GM12878 (cell line): Measurements from ENCODE around the gene CA10. TPM values are rescaled to one million over a fixed set of nuclear protein-coding genes. Genes with fewer than 3 reads are reported as not detected.

Source experiments
- ATAC-seq: fragments of 200-7000 bp; cut with Tn5 transposase; 3 replicates; pipeline ENCODE4 v1.9.1; 2020; ENCODE audit warnings: mild to moderate bottlenecking, moderate library complexity
- BruUV-seq: library from RNA; stranded (reverse); fragments of 400-500 nt; replicated peaks from 2 replicates; lab custom pipeline; 2021; lab: Mats Ljungman, UMichigan
- CTCF ChIA-PET: fragments of 300-600 bp; sonication (Branson Sonifier 250); formaldehyde crosslinking; extraction: SDS; loops from one replicate; lab custom pipeline; 2021; ENCODE audit warnings: inconsistent platforms; lab: Yijun Ruan, JAX
- POLR2A ChIA-PET: fragments of 350-600 bp; formaldehyde crosslinking; extraction: SDS; loops from one replicate; lab custom pipeline; 2021; ENCODE audit warnings: inconsistent platforms; lab: Charles Lee
- RAD21 ChIA-PET: fragments of 300-600 bp; sonication (Branson Sonifier 250); formaldehyde crosslinking; loops from one replicate; lab custom pipeline; 2023; ENCODE audit warnings: antibody characterized with exemption; ENCODE audit not compliant: unreplicated experiment; lab: Charles Lee
- SMC1A ChIA-PET: fragments of 300-600 bp; sonication (Branson Sonifier 250); formaldehyde crosslinking; loops from one replicate; lab custom pipeline; 2023; ENCODE audit not compliant: unreplicated experiment, uncharacterized antibody; lab: Charles Lee
- DNase-seq: peaks from one replicate; pipeline ENCODE4 v3.0.0-alpha.2; 2011; ENCODE audit warnings: low read depth, low spot score
- FAIRE-seq: peaks from 3 replicates; lab custom pipeline; 2011; peaks lifted over from hg19 to GRCh38; lab: Jason Lieb, UNC
- H2AFZ ChIP-seq: 2 replicates; pipeline ENCODE4 v1.6.0; 2011; ENCODE audit warnings: low read depth, low read length, control low read depth; ENCODE audit not compliant: control insufficient read depth
- H3K27ac ChIP-seq: 2 replicates; pipeline ENCODE4 v1.5.1; 2011; ENCODE audit warnings: control low read depth; ENCODE audit not compliant: control insufficient read depth, insufficient read depth
- H3K27me3 ChIP-seq, 2 experiments: replicated peaks in 1 of 2; 2 replicates each; pipeline versions ENCODE4 v1.6.0 to v1.6.1; 2011; ENCODE audit warnings: low read length in 1 of 2; ENCODE audit not compliant: control insufficient read depth in 2 of 2, insufficient read depth in 2 of 2
- H3K36me3 ChIP-seq, 2 experiments: 2 replicates each; pipeline ENCODE4 v1.5.1; 2011; ENCODE audit warnings: low read length in 1 of 2; ENCODE audit not compliant: control insufficient read depth in 2 of 2, insufficient read depth in 2 of 2
- H3K4me1 ChIP-seq: 2 replicates; pipeline ENCODE4 v1.6.1; 2011; ENCODE audit warnings: mild to moderate bottlenecking, low read length, moderate library complexity, mixed read lengths; ENCODE audit not compliant: control insufficient read depth, insufficient read depth
- H3K4me2 ChIP-seq: 2 replicates; pipeline ENCODE4 v1.6.0; 2011; ENCODE audit warnings: control low read depth; ENCODE audit not compliant: control insufficient read depth, insufficient read depth
- H3K4me3 ChIP-seq: fragments of 200-600 bp; sonication (generic); 2 replicates; pipeline ENCODE4 v1.5.1; 2016
- H3K79me2 ChIP-seq: 2 replicates; pipeline ENCODE4 v1.6.0; 2011; ENCODE audit warnings: low read length; ENCODE audit not compliant: control insufficient read depth, insufficient read depth
- H3K9ac ChIP-seq: 2 replicates; pipeline ENCODE4 v1.8.0; 2011; ENCODE audit warnings: low read length, control low read depth, mixed read lengths; ENCODE audit not compliant: control insufficient read depth, insufficient read depth
- H3K9me3 ChIP-seq: replicated peaks from 3 replicates; pipeline ENCODE4 v1.5.1; 2011; ENCODE audit warnings: mild to moderate bottlenecking, low read length; ENCODE audit not compliant: control insufficient read depth, insufficient read depth
- H4K20me1 ChIP-seq: 2 replicates; pipeline ENCODE4 v1.6.0; 2011; ENCODE audit not compliant: control insufficient read depth, insufficient read depth
- CHD2 ChIP-seq: IDR thresholded peaks from 2 replicates; pipeline ENCODE4 v1.6.1; 2011; ENCODE audit warnings: low read depth, low read length, improper control_type of control experiment, borderline replicate concordance
- EGR1 ChIP-seq, 2 experiments: IDR thresholded peaks; 1 replicate in 1 of 2; 2 replicates in 1 of 2; pipeline ENCODE4 v1.6.1; 2011 to 2012; ENCODE audit warnings: low read depth in 2 of 2, low read length in 2 of 2, borderline replicate concordance in 1 of 2, mild to moderate bottlenecking in 1 of 2, moderate library complexity in 1 of 2
- EZH2 ChIP-seq: IDR thresholded peaks from 2 replicates; pipeline ENCODE4 v1.6.1; 2012; ENCODE audit warnings: low read depth, mild to moderate bottlenecking, control low read depth, inconsistent platforms, low read length, borderline replicate concordance; ENCODE audit not compliant: control insufficient read depth
- IRF4 ChIP-seq: IDR thresholded peaks from 2 replicates; pipeline ENCODE4 v1.6.1; 2011; ENCODE audit warnings: low read depth, low read length
- NFXL1 ChIP-seq: fragments of 450-650 bp; IDR thresholded peaks from 2 replicates; pipeline ENCODE4 v1.6.1; 2017; ENCODE audit warnings: antibody characterized with exemption, mild to moderate bottlenecking, borderline replicate concordance
- TCF12 ChIP-seq: IDR thresholded peaks from 2 replicates; pipeline ENCODE4 v1.6.1; 2011; ENCODE audit warnings: low read depth, mild to moderate bottlenecking, low read length
- ZZZ3 ChIP-seq: IDR thresholded peaks from 2 replicates; pipeline ENCODE4 v1.6.1; 2011; ENCODE audit warnings: low read depth; ENCODE audit not compliant: control insufficient read depth, insufficient read length
- WGBS: methylation state at CpG from one replicate; pipeline ENCODE4 v1.1.6; 2016; ENCODE audit warnings: low lambda C conversion rate; ENCODE audit not compliant: insufficient replicate concordance, insufficient coverage; ENCODE audit errors: missing lambda C conversion rate; 5-methylcytosine and 5-hydroxymethylcytosine counted together
- in situ Hi-C: fragments of 300-500 bp; cut with MboI; formaldehyde crosslinking; loops from 9 replicates; pipeline ENCODE4 v1.14.3; 2018; ENCODE audit warnings: mixed read lengths
- intact Hi-C: fragments of 100-400 bp; cut with micrococcal nuclease; formaldehyde crosslinking; loops from one replicate; pipeline ENCODE4 v1.14.2; 2022; ENCODE audit not compliant: unreplicated experiment
- polyA plus RNA-seq, 11 experiments: library from polyadenylated mRNA; depleted of rRNA in 4 of 11; unstranded in 6 of 11; stranded (reverse) in 5 of 11; fragments of >200 nt; fragmentation: Nextera tagmentation in 4 of 11; fragmentation: Illumina TruSeq in 1 of 11; extraction: Ambion mirVana in 4 of 11; extraction: Trizol in 1 of 11; gene quantifications; 1 replicate in 1 of 11; 2 replicates in 10 of 11; pipeline versions ENCODE4 v1.2.1 to v1.2.3, GENCODE V29; 2011 to 2016; ENCODE audit warnings: inconsistent platforms in 2 of 11, missing spikeins in 2 of 11, low read depth in 1 of 11
- total RNA-seq, 4 experiments: library from RNA; depleted of rRNA in 3 of 4; stranded (reverse); fragments of >200 nt in 3 of 4; fragmentation: Illumina TruSeq in 1 of 4; extraction: Trizol in 1 of 4; gene quantifications; 2 replicates each; pipeline versions ENCODE4 v1.2.1 to v1.2.3, GENCODE V29; 2013 to 2021
- TF ChIP-seq, protein P1 (sequence below), 3 experiments: IDR thresholded peaks in 2 of 3; conservative IDR thresholded peaks in 1 of 3; 2 replicates each; pipeline ENCODE4 v1.5.1; 2011; ENCODE audit warnings: low read depth in 3 of 3, low read length in 3 of 3, mild to moderate bottlenecking in 3 of 3, control low read depth in 2 of 3, moderate library complexity in 2 of 3, inconsistent platforms in 1 of 3, mixed read lengths in 1 of 3; ENCODE audit not compliant: control insufficient read depth in 2 of 3, insufficient read depth in 1 of 3; ENCODE audit errors: extremely low read depth in 1 of 3

CA10 gene
- total and polyA plus RNA-seq, 10 of the 15 experiments (the other 5 are each of a cell fraction or from before 2014, with no cell fraction given), result not detected

- Histone ChIP-seq H3K27ac (no peak overlapping the region), H3K4me2 (no peak overlapping the region), H3K4me1 (no peaks in the 10 kb centered on the region), H3K79me2 (no peaks in the 10 kb centered on the region), H3K4me3 (no peak overlapping the region), H3K9me3 (no peaks in the 10 kb centered on the region; the same call in 2 of the 3 replicates), H3K9ac (no peak overlapping the region), H3K36me3 (no peaks in the 10 kb centered on the region), H4K20me1 (no peaks in the 10 kb centered on the region), H2AFZ (no peak overlapping the region), H3K27me3 (no peaks in the 10 kb centered on the region)
- RAD21 ChIA-PET, result no interaction called here
- in situ Hi-C loops, result loop anchor here (10.0 kb wide), 1 partner anchor 55 kb away; no protein-coding TSS in a partner anchor
- SMC1A ChIA-PET, result no interaction called here
- POLR2A ChIA-PET, result no interaction called here
- TF ChIP-seq IRF4 (no peak), TCF12 (no peak), ZZZ3 (no peak), CHD2 (no peak)
- ATAC-seq (no peak), DNase-seq (no peak), FAIRE-seq (no peak)
- WGBS, result 32% methylated on average over 17 of the region's 17 CpGs
- intact Hi-C loops, result no loop called here
- CTCF ChIA-PET, result no interaction called here
- BruUV-seq, result no TSS peak
These were observed 1.6 kb upstream of the CA10 start for GRCh38 chr17:52160136-52160567.

GRCh38 chr17:52159246-52160135, 977 bp upstream of the CA10 start:
- TF ChIP-seq EGR1 (IDR thresholded peaks at IDR 0.05; ENCODE audit: borderline replicate concordance in 1 of 2, low read depth in 2 of 2, low read length in 2 of 2) (no peak), EZH2 (no peak), NFXL1 (no peak)
- TF ChIP-seq, protein P1, sequence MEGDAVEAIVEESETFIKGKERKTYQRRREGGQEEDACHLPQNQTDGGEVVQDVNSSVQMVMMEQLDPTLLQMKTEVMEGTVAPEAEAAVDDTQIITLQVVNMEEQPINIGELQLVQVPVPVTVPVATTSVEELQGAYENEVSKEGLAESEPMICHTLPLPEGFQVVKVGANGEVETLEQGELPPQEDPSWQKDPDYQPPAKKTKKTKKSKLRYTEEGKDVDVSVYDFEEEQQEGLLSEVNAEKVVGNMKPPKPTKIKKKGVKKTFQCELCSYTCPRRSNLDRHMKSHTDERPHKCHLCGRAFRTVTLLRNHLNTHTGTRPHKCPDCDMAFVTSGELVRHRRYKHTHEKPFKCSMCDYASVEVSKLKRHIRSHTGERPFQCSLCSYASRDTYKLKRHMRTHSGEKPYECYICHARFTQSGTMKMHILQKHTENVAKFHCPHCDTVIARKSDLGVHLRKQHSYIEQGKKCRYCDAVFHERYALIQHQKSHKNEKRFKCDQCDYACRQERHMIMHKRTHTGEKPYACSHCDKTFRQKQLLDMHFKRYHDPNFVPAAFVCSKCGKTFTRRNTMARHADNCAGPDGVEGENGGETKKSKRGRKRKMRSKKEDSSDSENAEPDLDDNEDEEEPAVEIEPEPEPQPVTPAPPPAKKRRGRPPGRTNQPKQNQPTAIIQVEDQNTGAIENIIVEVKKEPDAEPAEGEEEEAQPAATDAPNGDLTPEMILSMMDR (IDR thresholded peaks at IDR 0.05 in 2 of 3, conservative IDR thresholded peaks at IDR 0.05 in 1 of 3; ENCODE audit: control insufficient read depth in 2 of 3, extremely low read depth in 1 of 3, insufficient read depth in 1 of 3, low read depth in 3 of 3, low read length in 3 of 3), result no peak
- SMC1A ChIA-PET, result no interaction called here
- Histone ChIP-seq H3K4me3 (no peak overlapping the region), H3K4me1 (no peaks in the 10 kb centered on the region), H3K27me3 (no peaks in the 10 kb centered on the region), H3K4me2 (no peak overlapping the region), H4K20me1 (no peaks in the 10 kb centered on the region), H3K79me2 (no peaks in the 10 kb centered on the region), H2AFZ (no peak overlapping the region), H3K36me3 (no peaks in the 10 kb centered on the region), H3K9ac (no peak overlapping the region), H3K9me3 (no peaks in the 10 kb centered on the region; the same call in 2 of the 3 replicates), H3K27ac (no peak overlapping the region)
- DNase-seq, result no peak
- intact Hi-C loops, result no loop called here
- RAD21 ChIA-PET, result no interaction called here
- BruUV-seq, result no TSS peak
- no peak for FAIRE-seq
- no peak for ATAC-seq
- CTCF ChIA-PET, result no interaction called here
- WGBS, result 47% methylated on average over 40 of the region's 40 CpGs
- POLR2A ChIA-PET, result no interaction called here
- in situ Hi-C loops, result loop anchor here (10.0 kb wide), 1 partner anchor 55 kb away; no protein-coding TSS in a partner anchor
